Stimulated activated CD4-positive, alpha-beta T cell treated with anti-CD3 and anti-CD28 coated beads, Interleukin-12 subunit alpha, Interleukin-12 subunit beta, amount 100 ng/mL, for 4 hours (primary cell): Measurements from ENCODE around the gene GLE1.

ENCODE experiments used
- DNase-seq: peaks from one replicate; pipeline ENCODE4 v3.0.0-alpha.2; 2020

Gene GLE1

GRCh38 chr9:128504485-128505413, at the start of gene GLE1:
TSS of gene GLE1 (plus strand) at chr9:128504719. CDS start at chr9:128504806, 87 bp downstream.
- DNase-seq = peak; percentile 98

GRCh38 chr9:128454991-128455390, 49.5 kb upstream of the GLE1 start:
- DNase-seq = no peak

- DNase-seq = peak; percentile 98
These were observed 48.5 kb upstream of the GLE1 start, which contains the start of gene ODF2 for GRCh38 chr9:128455849-128456612. TSS of gene ODF2 (plus strand) at chr9:128456006. CDS start at chr9:128456092, 86 bp downstream.

GRCh38 chr9:128456613-128457061, 47.9 kb upstream of the GLE1 start:
- DNase-seq = peak; percentile 63

GRCh38 chr9:128457207-128457606, 47.3 kb upstream of the GLE1 start:
- DNase-seq = no peak

GRCh38 chr9:128459011-128459410, 45.5 kb upstream of the GLE1 start:
- no peak for DNase-seq

GRCh38 chr9:128469070-128469469, 35.4 kb upstream of the GLE1 start:
- no peak for DNase-seq

- DNase-seq = no peak
These were observed 34.0 kb upstream of the GLE1 start for GRCh38 chr9:128470560-128470959.

- DNase-seq = no peak
These were observed 31.4 kb upstream of the GLE1 start for GRCh38 chr9:128473104-128473503.

GRCh38 chr9:128475867-128476266, 28.7 kb upstream of the GLE1 start:
- DNase-seq = no peak

GRCh38 chr9:128479262-128479661, 25.3 kb upstream of the GLE1 start:
- no peak for DNase-seq

GRCh38 chr9:128481561-128481960, 23.0 kb upstream of the GLE1 start:
- no peak for DNase-seq

- DNase-seq = no peak
These were observed 22.3 kb upstream of the GLE1 start for GRCh38 chr9:128482186-128482585.

GRCh38 chr9:128484686-128485413, 19.7 kb upstream of the GLE1 start:
- no peak for DNase-seq

GRCh38 chr9:128485414-128485855, 19.1 kb upstream of the GLE1 start:
- no peak for DNase-seq

GRCh38 chr9:128486201-128486600, 18.3 kb upstream of the GLE1 start:
- DNase-seq = no peak

GRCh38 chr9:128493424-128493823, 11.1 kb upstream of the GLE1 start:
- DNase-seq = no peak

GRCh38 chr9:128494108-128494745, 10.3 kb upstream of the GLE1 start:
- DNase-seq = peak; percentile 5

GRCh38 chr9:128494746-128495129, 9.8 kb upstream of the GLE1 start:
- no peak for DNase-seq

- DNase-seq = no peak
These were observed 9.2 kb upstream of the GLE1 start for GRCh38 chr9:128495296-128495695.

GRCh38 chr9:128495804-128496417, 8.6 kb upstream of the GLE1 start:
- no peak for DNase-seq
